Thyroid gland (tissue), 4 donors: Measurements from ENCODE around the gene ZDBF2.

Experiments
- CTCF ChIP-seq, 6 experiments: fragments of 200-600 bp in 3 of 6; fragments of 450-650 bp in 3 of 6; sonication (generic) in 3 of 6; IDR thresholded peaks; one replicate each; pipeline ENCODE4 v1.5.1; 2016 to 2019; ENCODE audit warnings: antibody characterized with exemption in 6 of 6, mild to moderate bottlenecking in 2 of 6, inconsistent platforms in 1 of 6, moderate library complexity in 1 of 6
- POLR2A ChIP-seq, 2 donors: fragments of 450-650 bp; IDR thresholded peaks; one replicate each; pipeline ENCODE4 v1.6.1; 2017; ENCODE audit warnings: antibody characterized with exemption in 2 of 2, mild to moderate bottlenecking in 2 of 2, moderate library complexity in 1 of 2

- no peak for TF ChIP-seq CTCF (IDR thresholded peaks at IDR 0.05)
- TF ChIP-seq POLR2A (IDR thresholded peaks at IDR 0.05), result no peak
Measured at GRCh38 chr2:206253777-206254166, 20.7 kb upstream of the ZDBF2 start.
